Stromal cell of bone marrow (primary cell): ENCODE results near the gene KLLN.
A peak's percentile ranks its signal among the peaks of the same experiment; 100 is the strongest.
"Not testable (repeated sequence)": the region's sequence is repeated elsewhere in the genome, so short reads cannot be mapped to it uniquely, and the experiment has no call there.

Experiments used
- DNase-seq: peaks from one replicate; pipeline ENCODE4 v3.0.0-alpha.2; 2012; ENCODE audit warnings: low read depth

KLLN gene

DNA sequence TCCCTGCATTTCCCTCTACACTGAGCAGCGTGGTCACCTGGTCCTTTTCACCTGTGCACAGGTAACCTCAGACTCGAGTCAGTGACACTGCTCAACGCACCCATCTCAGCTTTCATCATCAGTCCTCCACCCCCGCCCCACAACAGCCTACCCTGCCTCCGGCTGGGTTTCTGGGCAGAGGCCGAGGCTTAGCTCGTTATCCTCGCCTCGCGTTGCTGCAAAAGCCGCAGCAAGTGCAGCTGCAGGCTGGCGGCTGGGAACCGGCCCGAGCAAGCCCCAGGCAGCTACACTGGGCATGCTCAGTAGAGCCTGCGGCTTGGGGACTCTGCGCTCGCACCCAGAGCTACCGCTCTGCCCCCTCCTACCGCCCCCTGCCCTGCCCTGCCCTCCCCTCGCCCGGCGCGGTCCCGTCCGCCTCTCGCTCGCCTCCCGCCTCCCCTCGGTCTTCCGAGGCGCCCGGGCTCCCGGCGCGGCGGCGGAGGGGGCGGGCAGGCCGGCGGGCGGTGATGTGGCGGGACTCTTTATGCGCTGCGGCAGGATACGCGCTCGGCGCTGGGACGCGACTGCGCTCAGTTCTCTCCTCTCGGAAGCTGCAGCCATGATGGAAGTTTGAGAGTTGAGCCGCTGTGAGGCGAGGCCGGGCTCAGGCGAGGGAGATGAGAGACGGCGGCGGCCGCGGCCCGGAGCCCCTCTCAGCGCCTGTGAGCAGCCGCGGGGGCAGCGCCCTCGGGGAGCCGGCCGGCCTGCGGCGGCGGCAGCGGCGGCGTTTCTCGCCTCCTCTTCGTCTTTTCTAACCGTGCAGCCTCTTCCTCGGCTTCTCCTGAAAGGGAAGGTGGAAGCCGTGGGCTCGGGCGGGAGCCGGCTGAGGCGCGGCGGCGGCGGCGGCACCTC is at the start of gene KLLN, which contains the start of gene PTEN:
Gene KLLN (minus strand): TSS at position 481 of the 891 bp plus-strand sequence. CDS start 1,046 bp downstream, outside the sequence.
Gene PTEN (plus strand): TSS at position 573 of the 891 bp plus-strand sequence. CDS start 845 bp downstream, outside the sequence.
- DNase-seq: peak; percentile 82

- DNase-seq: not testable (repeated sequence)
Observed at GRCh38 chr10:87903396-87903795, 40.1 kb upstream of the KLLN start.

GRCh38 chr10:87897957-87898356 is 34.6 kb upstream of the KLLN start:
- DNase-seq: not testable (repeated sequence)

- no peak for DNase-seq
Observed at GRCh38 chr10:87896216-87896615, 32.9 kb upstream of the KLLN start.

DNA sequence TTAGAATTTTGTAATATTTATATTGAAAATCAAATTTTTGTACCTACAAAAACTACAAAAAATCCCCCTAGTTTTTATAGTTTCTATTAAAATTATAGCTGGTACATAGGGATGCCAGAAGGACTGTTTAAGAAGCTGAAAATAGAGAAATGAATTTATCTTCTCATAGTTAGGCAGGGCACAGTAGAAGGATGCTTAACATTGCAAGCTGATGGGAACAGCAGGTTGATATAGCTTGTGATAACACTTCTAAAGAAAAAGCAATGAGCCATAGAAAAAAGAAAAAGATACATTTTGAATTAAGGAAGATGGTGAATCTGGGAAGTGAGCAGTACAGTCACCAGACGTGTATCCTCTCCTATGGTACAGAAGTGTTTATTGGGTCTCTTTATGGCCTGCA is 32.1 kb upstream of the KLLN start:
- DNase-seq: no peak

DNA sequence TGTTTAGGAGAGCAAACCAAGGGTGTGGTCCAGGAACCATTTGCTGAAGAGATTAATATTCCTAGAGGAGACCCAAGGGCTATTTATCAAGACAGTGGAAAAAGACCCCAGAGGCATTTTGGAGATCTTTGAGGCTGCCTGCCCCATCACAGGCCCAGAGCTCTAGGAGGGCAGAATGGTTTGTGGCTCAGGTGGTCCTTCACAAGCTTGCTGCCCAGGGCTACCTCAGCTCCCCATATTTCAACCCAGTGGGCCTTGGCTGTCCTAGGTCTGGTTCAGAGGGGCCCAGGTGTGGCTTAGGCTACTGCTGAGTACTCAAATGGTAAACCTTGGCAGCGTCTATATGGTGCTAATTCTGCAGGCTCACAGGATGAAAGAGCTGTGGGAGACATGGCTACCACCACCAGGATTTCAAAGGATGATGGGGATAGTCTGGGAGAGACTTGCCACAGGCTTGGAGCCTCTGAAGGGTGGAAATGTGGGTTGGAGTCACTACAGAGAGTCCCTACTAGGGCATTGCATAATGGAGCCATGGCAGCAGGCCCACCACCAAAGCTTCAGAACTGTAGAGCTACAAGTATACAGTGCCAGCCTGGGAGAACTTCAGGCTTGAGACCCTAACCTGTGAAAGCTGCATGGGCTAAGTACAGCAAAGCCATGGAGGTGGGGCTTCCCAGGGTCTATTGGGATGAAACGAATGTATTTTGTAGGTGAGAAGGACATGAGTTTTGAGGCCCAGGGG is 24.4 kb upstream of the KLLN start:
- DNase-seq: no peak

GRCh38 chr10:87887146-87887545 is 23.8 kb upstream of the KLLN start:
- no peak for DNase-seq

GRCh38 chr10:87886635-87887034 is 23.3 kb upstream of the KLLN start:
- DNase-seq: no peak

DNA sequence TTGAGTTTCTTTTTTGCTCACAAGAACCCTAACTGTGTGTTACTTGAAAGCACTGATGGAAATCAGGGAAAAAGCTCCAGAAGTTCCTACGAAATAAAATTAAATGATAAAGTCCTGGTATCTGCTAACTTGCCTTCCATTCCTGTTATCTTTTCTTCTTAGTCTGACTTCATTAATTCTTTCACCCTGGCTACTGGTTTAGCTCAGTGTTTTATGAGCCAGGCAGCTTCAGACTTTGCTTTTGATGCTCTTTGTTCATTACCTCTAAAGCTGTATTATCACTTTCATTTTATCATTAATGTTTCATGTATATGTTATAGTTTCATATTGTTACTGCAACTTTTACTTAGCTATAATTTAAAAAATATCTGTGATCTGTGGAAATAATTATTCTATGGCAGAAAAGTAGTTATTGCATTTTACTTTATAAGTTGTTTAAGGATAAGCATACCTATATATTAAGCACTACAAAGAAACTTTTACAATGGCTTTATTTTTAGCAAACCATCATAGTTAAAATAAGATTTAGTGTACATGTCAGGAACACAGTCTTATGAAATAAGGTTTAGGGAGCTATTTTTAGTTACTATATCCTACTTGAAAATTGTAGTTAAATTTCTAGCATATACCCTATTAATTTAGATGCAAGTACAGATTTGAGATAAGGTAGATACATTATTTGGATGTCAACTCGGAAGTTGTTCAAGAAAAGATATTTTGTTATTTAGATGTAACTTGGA is 19.4 kb upstream of the KLLN start:
- no peak for DNase-seq

DNA sequence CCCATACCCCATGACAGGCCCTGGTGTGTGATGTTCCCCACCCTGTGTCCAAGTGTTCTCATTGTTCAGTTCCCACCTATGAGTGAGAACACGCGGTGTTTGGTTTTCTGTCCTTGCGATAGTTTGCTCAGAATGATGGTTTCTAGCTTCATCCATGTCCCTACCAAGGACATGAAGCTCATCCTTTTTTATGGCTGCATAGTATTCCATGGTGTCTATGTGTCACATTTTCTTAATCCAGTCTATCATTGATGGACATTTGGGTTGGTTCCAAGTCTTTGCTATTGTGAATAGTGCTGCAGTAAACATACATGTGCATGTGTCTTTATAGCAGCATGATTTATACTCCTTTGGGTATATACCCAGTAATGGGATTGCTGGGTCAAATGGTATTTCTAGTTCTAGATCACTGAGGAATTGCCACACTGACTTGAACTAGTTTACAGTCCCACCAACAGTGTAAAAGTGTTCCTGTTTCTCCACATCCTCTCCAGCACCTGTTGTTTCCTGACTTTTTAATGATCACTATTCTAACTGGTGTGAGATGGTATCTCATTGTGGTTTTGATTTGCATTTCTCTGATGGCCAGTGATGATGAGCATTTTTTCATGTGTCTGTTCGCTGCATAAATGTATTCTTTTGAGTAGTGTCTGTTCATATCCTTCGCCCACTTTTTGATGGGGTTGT is 18.2 kb upstream of the KLLN start:
- not testable (repeated sequence) for DNase-seq

DNA sequence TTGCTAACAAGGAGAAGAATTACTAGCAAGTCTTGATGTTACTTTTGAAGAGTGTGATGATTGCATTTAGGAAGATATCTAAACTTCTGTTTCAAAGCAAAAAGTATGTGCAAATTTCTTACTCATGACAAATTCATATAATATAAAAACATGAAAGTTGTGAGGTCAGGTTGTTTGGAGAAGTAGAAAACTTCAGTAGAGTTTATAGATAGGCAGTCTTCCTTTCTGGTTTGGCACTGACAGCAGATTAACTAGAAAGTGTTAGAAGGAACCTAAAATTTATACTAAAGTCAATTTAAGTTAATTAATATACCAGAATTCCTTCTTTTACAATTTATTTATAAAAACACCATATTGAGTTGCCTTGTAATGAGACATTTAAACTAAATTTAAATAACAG is 17.0 kb upstream of the KLLN start:
- no peak for DNase-seq

DNA sequence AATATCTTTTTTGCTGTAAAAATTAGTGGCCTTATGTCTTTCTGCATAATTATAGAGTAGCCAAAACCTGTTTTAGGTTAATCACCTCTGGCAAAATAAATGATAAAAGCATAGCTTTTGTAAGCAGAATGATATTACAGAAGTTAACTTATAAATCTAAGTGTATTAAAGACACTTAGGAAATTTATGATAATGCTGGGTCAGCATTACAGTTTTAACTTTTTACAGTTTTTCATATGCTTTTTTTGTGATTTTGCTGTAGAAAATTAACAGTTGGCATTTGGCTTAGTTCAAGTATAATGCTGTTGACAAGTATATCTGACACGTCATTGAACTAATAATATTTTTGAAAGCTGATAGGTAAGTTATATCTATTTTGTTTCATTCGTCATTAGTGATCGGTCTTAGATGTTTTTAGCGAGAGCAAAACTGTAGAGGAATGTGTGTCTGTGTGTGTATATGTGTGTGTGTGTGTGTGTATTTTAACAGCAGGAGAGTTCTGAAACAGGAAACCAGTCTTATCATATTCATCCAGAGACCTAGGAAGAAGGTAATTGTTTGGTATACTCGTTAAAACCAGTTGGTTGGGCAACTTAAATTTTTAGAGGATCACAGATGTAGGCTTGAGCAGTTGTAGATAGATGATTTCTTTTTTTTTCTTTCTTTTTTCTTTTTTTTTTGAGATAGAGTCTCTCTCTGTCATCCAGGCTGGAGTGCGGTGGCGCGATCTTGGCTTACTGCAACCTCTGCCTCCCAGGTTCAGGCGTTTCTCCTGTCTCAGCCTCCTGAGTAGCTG is 15.5 kb upstream of the KLLN start:
- DNase-seq: no peak

DNA sequence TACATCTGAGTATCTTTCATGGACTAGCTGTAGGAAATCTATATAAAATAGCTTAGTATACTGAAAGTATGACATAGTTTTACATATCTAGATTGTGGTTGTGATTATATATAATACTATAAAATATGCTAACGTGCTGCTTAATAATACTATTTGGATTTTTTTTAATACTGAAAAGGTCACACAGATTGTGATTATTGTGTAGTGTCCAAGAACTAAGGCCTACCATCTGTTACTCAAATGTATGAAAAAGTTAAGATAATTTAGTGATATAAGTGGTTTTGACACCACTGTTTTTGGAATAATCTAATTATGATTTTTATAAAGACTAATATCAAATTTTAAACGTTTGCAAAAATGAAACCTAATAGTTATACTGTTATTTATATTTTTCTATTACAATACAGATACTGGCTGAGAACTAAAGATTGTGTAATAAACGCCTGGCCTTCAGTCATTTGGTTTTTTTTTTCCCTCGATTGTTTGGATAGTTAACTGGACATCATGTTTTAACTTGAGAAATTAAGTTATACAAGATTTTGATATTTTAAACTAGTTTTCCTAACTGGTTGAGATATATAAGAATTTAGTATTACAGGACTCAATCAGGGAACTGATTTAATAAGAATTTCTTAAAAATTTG is 12.7 kb upstream of the KLLN start:
- DNase-seq: no peak

DNA sequence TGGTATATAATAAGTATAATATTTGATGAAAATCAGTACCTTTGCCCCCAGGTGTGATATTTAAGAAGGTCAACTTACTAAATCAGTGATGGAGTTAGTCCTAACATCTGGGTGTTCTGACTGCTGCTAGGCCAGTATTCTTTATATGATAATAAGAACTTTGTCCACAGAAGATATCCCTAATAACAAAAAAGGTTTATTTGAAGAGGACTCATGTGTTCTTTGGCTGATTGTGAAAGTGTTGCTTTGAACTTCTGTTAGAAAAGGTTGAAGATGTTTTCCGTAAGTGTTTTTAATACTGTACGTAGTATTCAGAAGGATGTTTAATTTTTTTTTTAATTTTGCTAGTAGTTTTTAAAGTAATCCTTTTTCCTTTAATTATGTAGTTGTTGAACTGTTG is 10.3 kb upstream of the KLLN start:
- DNase-seq: no peak

GRCh38 chr10:87872828-87873227 is 9.5 kb upstream of the KLLN start:
- no peak for DNase-seq

GRCh38 chr10:87869773-87870551 is 6.6 kb upstream of the KLLN start:
- DNase-seq: no peak

- not testable (repeated sequence) for DNase-seq
Observed at GRCh38 chr10:87869139-87869538, 5.8 kb upstream of the KLLN start.

DNA sequence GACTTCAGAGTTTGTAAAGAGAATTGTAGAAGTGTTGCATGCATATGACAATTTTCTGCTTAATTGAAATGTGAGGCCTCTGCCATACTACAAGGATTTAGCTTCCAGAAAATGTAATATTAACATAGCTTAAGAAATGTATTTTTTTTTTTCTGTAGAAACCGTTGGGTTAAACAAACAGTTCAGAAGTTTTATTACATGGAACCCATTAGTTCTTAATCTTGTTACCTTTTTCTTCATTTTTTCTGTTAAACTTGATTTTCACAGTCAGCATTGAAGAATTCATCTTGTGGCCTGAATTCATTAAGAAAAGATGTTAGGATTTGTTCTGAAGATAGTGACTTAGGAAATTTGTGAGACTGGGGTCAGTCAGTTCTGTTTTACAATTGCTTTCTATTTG is 4.9 kb upstream of the KLLN start:
- DNase-seq: no peak

- no peak for DNase-seq
Observed at GRCh38 chr10:87867453-87867852, 4.1 kb upstream of the KLLN start.
